IMR-90 (cell line): ENCODE measurements around the gene PRKAR1B. TPM values are rescaled to one million over a fixed set of nuclear protein-coding genes. Genes with fewer than 3 reads are reported as not detected.

ENCODE experiments used
- ATAC-seq: fragments of 200-7000 bp; cut with Tn5 transposase; 2 replicates; pipeline ENCODE4 v1.9.1; 2020; ENCODE audit warnings: low read depth, mild to moderate bottlenecking, moderate library complexity
- BruUV-seq: library from RNA; stranded (reverse); fragments of 400-500 nt; replicated peaks from 2 replicates; lab custom pipeline; 2021; lab: Mats Ljungman, UMichigan
- CTCF ChIA-PET: fragments of 300-600 bp; formaldehyde crosslinking; extraction: SDS; loops from one replicate; lab custom pipeline; 2021; ENCODE audit warnings: antibody characterized with exemption; lab: Yijun Ruan, JAX
- POLR2A ChIA-PET: fragments of 300-600 bp; sonication (Branson Sonifier 250); formaldehyde crosslinking; loops from one replicate; lab custom pipeline; 2022; ENCODE audit warnings: antibody characterized with exemption; ENCODE audit not compliant: unreplicated experiment; lab: Charles Lee
- DNase-seq: peaks from one replicate; pipeline ENCODE4 v3.0.0; 2013
- H2AFZ ChIP-seq: replicated peaks from 2 replicates; pipeline ENCODE3; 2013; ENCODE audit warnings: low read length, mild to moderate bottlenecking; ENCODE audit not compliant: poor library complexity
- H2AK5ac ChIP-seq: 2 replicates; pipeline ENCODE4 v1.6.1; 2013; ENCODE audit warnings: low read depth, low read length, inconsistent platforms
- H2AK9ac ChIP-seq: replicated peaks from 2 replicates; pipeline ENCODE3; 2013; ENCODE audit warnings: mild to moderate bottlenecking, low read depth, low read length, moderate library complexity; ENCODE audit not compliant: poor library complexity
- H2BK120ac ChIP-seq: 2 replicates; pipeline ENCODE4 v1.6.1; 2013; ENCODE audit warnings: low read depth, low read length, inconsistent platforms
- H2BK15ac ChIP-seq: 3 replicates; pipeline ENCODE4 v1.6.1; 2013; ENCODE audit warnings: low read depth, low read length, inconsistent platforms
- H2BK20ac ChIP-seq: 2 replicates; pipeline ENCODE4 v1.6.1; 2013; ENCODE audit warnings: low read depth, mild to moderate bottlenecking, inconsistent platforms, low read length, moderate library complexity
- H2BK5ac ChIP-seq: 2 replicates; pipeline ENCODE4 v1.6.1; 2013; ENCODE audit warnings: mild to moderate bottlenecking, low read depth, low read length, inconsistent platforms; ENCODE audit not compliant: poor library complexity, severe bottlenecking
- H3K14ac ChIP-seq: replicated peaks from 2 replicates; pipeline ENCODE4 v1.6.1; 2013; ENCODE audit warnings: low read depth, low read length, inconsistent platforms
- H3K18ac ChIP-seq: 2 replicates; pipeline ENCODE4 v1.6.1; 2013; ENCODE audit warnings: low read depth, low read length, control low read depth
- H3K23ac ChIP-seq: 2 replicates; pipeline ENCODE4 v1.6.1; 2013; ENCODE audit warnings: low read depth, low read length, inconsistent platforms
- H3K27ac ChIP-seq: 2 replicates; pipeline ENCODE4 v1.5.1; 2013; ENCODE audit warnings: mild to moderate bottlenecking, control low read depth, low read length; ENCODE audit not compliant: insufficient read depth
- H3K27me3 ChIP-seq: 2 replicates; pipeline ENCODE4 v1.6.1; 2013; ENCODE audit warnings: low read length; ENCODE audit not compliant: control insufficient read depth, insufficient read depth
- H3K36me3 ChIP-seq: 2 replicates; pipeline ENCODE4 v1.6.1; 2013; ENCODE audit warnings: low read length, mixed read lengths; ENCODE audit not compliant: control insufficient read depth, insufficient read depth
- H3K4ac ChIP-seq: 2 replicates; pipeline ENCODE4 v1.6.1; 2013; ENCODE audit warnings: low read depth, low read length, inconsistent platforms
- H3K4me1 ChIP-seq: 2 replicates; pipeline ENCODE4 v1.6.1; 2013; ENCODE audit warnings: low read length, mixed read lengths; ENCODE audit not compliant: control insufficient read depth, insufficient read depth
- H3K4me2 ChIP-seq: 2 replicates; pipeline ENCODE4 v1.6.1; 2013; ENCODE audit warnings: low read depth, mild to moderate bottlenecking, control low read depth, low read length, moderate library complexity
- H3K4me3 ChIP-seq: 2 replicates; pipeline ENCODE4 v1.5.1; 2013; ENCODE audit warnings: low read depth, mild to moderate bottlenecking, control low read depth, low read length, moderate library complexity; ENCODE audit not compliant: insufficient read depth
- H3K56ac ChIP-seq: 2 replicates; pipeline ENCODE4 v1.6.1; 2013; ENCODE audit warnings: low read length, inconsistent platforms; ENCODE audit not compliant: insufficient read depth; ENCODE audit errors: extremely low read depth
- H3K79me1 ChIP-seq, 2 experiments: 2 replicates each; pipeline ENCODE4 v1.6.1; 2013; ENCODE audit warnings: low read length in 2 of 2, inconsistent platforms in 1 of 2, low read depth in 1 of 2
- H3K9ac ChIP-seq: 2 replicates; pipeline ENCODE4 v1.6.1; 2013; ENCODE audit warnings: low read depth, low read length, control low read depth
- H3K9me1 ChIP-seq: 2 replicates; pipeline ENCODE4 v1.6.1; 2013; ENCODE audit warnings: low read length, inconsistent platforms; ENCODE audit not compliant: insufficient read depth
- H3K9me3 ChIP-seq: 2 replicates; pipeline ENCODE4 v1.6.1; 2013; ENCODE audit warnings: low read length; ENCODE audit not compliant: control insufficient read depth, insufficient read depth
- H4K20me1 ChIP-seq: 2 replicates; pipeline ENCODE4 v1.6.1; 2013; ENCODE audit warnings: low read length, inconsistent platforms; ENCODE audit not compliant: insufficient read depth
- H4K5ac ChIP-seq: 2 replicates; pipeline ENCODE4 v1.6.1; 2013; ENCODE audit warnings: mild to moderate bottlenecking, low read depth, low read length, control low read depth
- H4K8ac ChIP-seq, 2 experiments: 2 replicates each; pipeline ENCODE4 v1.6.1; 2013; ENCODE audit warnings: low read depth in 2 of 2, low read length in 2 of 2, control low read depth in 1 of 2, inconsistent platforms in 1 of 2
- H4K91ac ChIP-seq: 2 replicates; pipeline ENCODE4 v1.6.1; 2013; ENCODE audit warnings: low read depth, low read length, inconsistent platforms; ENCODE audit not compliant: insufficient read depth
- CHD1 ChIP-seq: IDR thresholded peaks from 2 replicates; pipeline ENCODE4 v1.6.1; 2012; ENCODE audit warnings: low read depth, low read length, improper control_type of control experiment
- CTCF ChIP-seq: conservative IDR thresholded peaks from 2 replicates; pipeline ENCODE4 v1.5.1; 2012; ENCODE audit warnings: mild to moderate bottlenecking, low read depth, low read length, improper control_type of control experiment
- ELK1 ChIP-seq: fragments of 150-350 bp; IDR thresholded peaks from 2 replicates; pipeline ENCODE4 v1.6.1; 2016; ENCODE audit warnings: low read depth, mild to moderate bottlenecking, low read length, moderate library complexity, borderline replicate concordance
- MAFK ChIP-seq: IDR thresholded peaks from 2 replicates; pipeline ENCODE4 v1.6.1; 2012; ENCODE audit warnings: low read depth, low read length, improper control_type of control experiment
- NFE2L2 ChIP-seq: fragments of 150-350 bp; IDR thresholded peaks from 2 replicates; pipeline ENCODE4 v1.6.1; 2016; ENCODE audit warnings: low read depth, mild to moderate bottlenecking, low read length
- POLR2A ChIP-seq: IDR thresholded peaks from 2 replicates; pipeline ENCODE4 v1.6.1; 2012; ENCODE audit warnings: mild to moderate bottlenecking, low read depth, low read length
- RAD21 ChIP-seq: IDR thresholded peaks from 2 replicates; pipeline ENCODE4 v1.6.1; 2012; ENCODE audit warnings: low read length, improper control_type of control experiment
- RCOR1 ChIP-seq: IDR thresholded peaks from 2 replicates; pipeline ENCODE4 v1.6.1; 2012; ENCODE audit warnings: mild to moderate bottlenecking, low read length, improper control_type of control experiment; ENCODE audit not compliant: insufficient replicate concordance
- WGBS, 2 experiments: methylation state at CpG; one replicate each; pipeline versions ENCODE4 v1.1.5 to v1.1.7; 2013; ENCODE audit warnings: missing lambda C conversion rate in 2 of 2; ENCODE audit not compliant: insufficient read length in 1 of 2; ENCODE audit errors: extremely low coverage in 2 of 2; 5-methylcytosine and 5-hydroxymethylcytosine counted together
- dilution Hi-C: fragments of 300-500 bp; cut with HindIII; formaldehyde crosslinking; loops from one replicate; pipeline ENCODE4 v1.14.3; 2018; ENCODE audit warnings: low sequenced_read_pairs; ENCODE audit not compliant: unreplicated experiment
- in situ Hi-C: fragments of 300-500 bp; cut with MboI; formaldehyde crosslinking; loops from 3 replicates; pipeline ENCODE4 v1.14.3; 2019; ENCODE audit warnings: low sequenced_read_pairs, inconsistent platforms, mixed read lengths
- intact Hi-C: fragments of 100-400 bp; cut with micrococcal nuclease; formaldehyde crosslinking; loops from 2 replicates; pipeline ENCODE4 v1.10.0; 2022
- polyA plus RNA-seq, 3 experiments: library from polyadenylated mRNA; depleted of rRNA; stranded (reverse); fragments of >200 nt; gene quantifications; 2 replicates each; pipeline ENCODE4 v1.2.3, GENCODE V29; 2012; ENCODE audit warnings: low replicate concordance in 1 of 3
- total RNA-seq: library from RNA; depleted of rRNA; stranded (reverse); fragments of >200 nt; gene quantifications from 2 replicates; pipeline ENCODE4 v1.2.3, GENCODE V29; 2012

The PRKAR1B gene
- total and polyA plus RNA-seq, 2 of the 4 experiments (the other 2 are of a cell fraction): 15.2 to 20.2 TPM

GRCh38 chr7:753190-753589 is 26.1 kb upstream of the PRKAR1B start:
- Histone ChIP-seq H3K79me1 (peaks cover 14 to 22% of the 10 kb centered on the region in 2 experiments; a peak in 3 of 4 replicates), H3K56ac (no peak overlapping the region), H3K4ac (no peak overlapping the region), H2AK9ac (no peak overlapping the region), H3K9me3 (no peaks in the 10 kb centered on the region), H3K9me1 (peaks cover 3% of the 10 kb centered on the region; the same call in 1 of the 2 replicates), H3K23ac (no peak overlapping the region), H4K20me1 (no peaks in the 10 kb centered on the region; the same call in 1 of the 2 replicates), H2BK5ac (no peak overlapping the region), H4K91ac (no peak overlapping the region), H3K4me3 (no peak overlapping the region), H2BK20ac (no peak overlapping the region), H3K27ac (no peak overlapping the region), H2BK15ac (no peak overlapping the region), H2AFZ (no peak overlapping the region), H3K4me2 (no peak overlapping the region), H2AK5ac (no peak overlapping the region), H4K8ac (no peak overlapping the region), H3K36me3 (peaks cover 41% of the 10 kb centered on the region), H3K4me1 (no peaks in the 10 kb centered on the region), H3K18ac (no peak overlapping the region), H3K9ac (no peak overlapping the region), H3K14ac (no peak overlapping the region), H2BK120ac (no peak overlapping the region), H4K5ac (no peak overlapping the region), H3K27me3 (no peaks in the 10 kb centered on the region)
- in situ Hi-C loops (no loop called here), intact Hi-C loops (no loop called here), dilution Hi-C loops (no loop called here)
- WGBS, 2 experiments: 96% methylated on average over 11 of the region's 17 CpGs; no CpG with 5 or more reads in 1 of the 2 experiments
- ChIA-PET POLR2A (interaction anchor here (0.7 kb wide), 1 partner anchor 86 kb away, joined by 3 read pairs; no protein-coding TSS in a partner anchor), CTCF (no interaction called here)
- BruUV-seq: no TSS peak
- DNase-seq (no peak), ATAC-seq (no peak)
- no peak for TF ChIP-seq POLR2A
- no peak for TF ChIP-seq ELK1
- TF ChIP-seq CHD1: no peak
- no peak for TF ChIP-seq RCOR1
- no peak for TF ChIP-seq RAD21
- TF ChIP-seq CTCF: no peak
- TF ChIP-seq MAFK: no peak
- TF ChIP-seq NFE2L2: no peak
